Gastrocnemius medialis (tissue), 4 donors: Measurements from ENCODE around the gene GHRHR.

Source experiments
- POLR2A ChIP-seq, 2 donors: fragments of 450-650 bp; IDR thresholded peaks; one replicate each; pipeline ENCODE4 v1.6.1; 2017; ENCODE audit warnings: antibody characterized with exemption in 2 of 2, mild to moderate bottlenecking in 2 of 2, moderate library complexity in 2 of 2
- TF ChIP-seq, protein P1 (sequence below), 5 experiments: fragments of 450-650 bp in 3 of 5; fragments of 200-600 bp in 2 of 5; sonication (generic) in 2 of 5; IDR thresholded peaks in 4 of 5; conservative IDR thresholded peaks in 1 of 5; 1 replicate in 4 of 5; 2 replicates in 1 of 5; pipeline ENCODE4 v1.5.1; 2016 to 2019; ENCODE audit warnings: antibody characterized with exemption in 5 of 5, mild to moderate bottlenecking in 3 of 5, moderate library complexity in 3 of 5

DNA sequence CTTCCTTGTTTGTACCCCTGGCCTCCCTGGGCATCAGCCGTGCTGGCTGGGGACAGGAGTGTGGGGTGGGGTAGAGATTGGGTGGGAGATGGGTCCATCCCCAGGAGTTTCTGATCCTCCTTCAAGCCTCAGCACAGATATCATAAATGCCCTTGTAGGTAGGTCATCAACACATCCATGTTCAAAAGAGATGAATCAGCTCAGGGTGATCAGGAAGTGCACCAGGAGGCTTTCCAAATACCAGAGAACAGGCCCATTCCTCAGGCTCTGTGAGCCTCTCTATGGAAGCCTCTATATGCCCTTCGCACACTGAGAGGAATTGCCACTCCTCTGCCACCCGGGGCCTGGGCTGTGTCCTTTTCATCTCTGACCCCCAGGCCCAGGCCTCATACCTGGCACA lies 56.4 kb downstream of the GHRHR start:
- no peak for TF ChIP-seq POLR2A (IDR thresholded peaks at IDR 0.05)
- TF ChIP-seq, protein P1, sequence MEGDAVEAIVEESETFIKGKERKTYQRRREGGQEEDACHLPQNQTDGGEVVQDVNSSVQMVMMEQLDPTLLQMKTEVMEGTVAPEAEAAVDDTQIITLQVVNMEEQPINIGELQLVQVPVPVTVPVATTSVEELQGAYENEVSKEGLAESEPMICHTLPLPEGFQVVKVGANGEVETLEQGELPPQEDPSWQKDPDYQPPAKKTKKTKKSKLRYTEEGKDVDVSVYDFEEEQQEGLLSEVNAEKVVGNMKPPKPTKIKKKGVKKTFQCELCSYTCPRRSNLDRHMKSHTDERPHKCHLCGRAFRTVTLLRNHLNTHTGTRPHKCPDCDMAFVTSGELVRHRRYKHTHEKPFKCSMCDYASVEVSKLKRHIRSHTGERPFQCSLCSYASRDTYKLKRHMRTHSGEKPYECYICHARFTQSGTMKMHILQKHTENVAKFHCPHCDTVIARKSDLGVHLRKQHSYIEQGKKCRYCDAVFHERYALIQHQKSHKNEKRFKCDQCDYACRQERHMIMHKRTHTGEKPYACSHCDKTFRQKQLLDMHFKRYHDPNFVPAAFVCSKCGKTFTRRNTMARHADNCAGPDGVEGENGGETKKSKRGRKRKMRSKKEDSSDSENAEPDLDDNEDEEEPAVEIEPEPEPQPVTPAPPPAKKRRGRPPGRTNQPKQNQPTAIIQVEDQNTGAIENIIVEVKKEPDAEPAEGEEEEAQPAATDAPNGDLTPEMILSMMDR (IDR thresholded peaks at IDR 0.05 in 4 of 5, conservative IDR thresholded peaks at IDR 0.05 in 1 of 5), result no peak
